Muscle of leg (tissue), 11 donors: ENCODE data around the gene RBM43. TPM values are rescaled to one million over a fixed set of nuclear protein-coding genes. Genes with fewer than 3 reads are reported as not detected.

Experiments
- DNase-seq: peaks from one replicate; pipeline ENCODE4 v3.0.0; 2013
- H3K27ac ChIP-seq: one replicate; pipeline ENCODE4 v1.5.1; 2013; ENCODE audit warnings: mild to moderate bottlenecking, low read length, control low read depth
- H3K27me3 ChIP-seq: one replicate; pipeline ENCODE4 v1.6.1; 2013; ENCODE audit warnings: low read length; ENCODE audit not compliant: control insufficient read depth, insufficient read depth
- H3K36me3 ChIP-seq: one replicate; pipeline ENCODE4 v1.6.1; 2013; ENCODE audit warnings: low read length; ENCODE audit not compliant: control insufficient read depth, insufficient read depth
- H3K4me1 ChIP-seq: one replicate; pipeline ENCODE4 v1.6.1; 2013; ENCODE audit warnings: low read length; ENCODE audit not compliant: control insufficient read depth, insufficient read depth
- H3K4me3 ChIP-seq: one replicate; pipeline ENCODE4 v1.5.1; 2013; ENCODE audit warnings: low read length, control low read depth
- H3K9me3 ChIP-seq: replicated peaks from 2 replicates; pipeline ENCODE4 v1.6.1; 2013; ENCODE audit warnings: low read depth, low read length; ENCODE audit not compliant: control insufficient read depth
- WGBS: methylation state at CpG from one replicate; pipeline ENCODE4 v1.1.5; 2013; ENCODE audit warnings: missing lambda C conversion rate; ENCODE audit not compliant: insufficient coverage; 5-methylcytosine and 5-hydroxymethylcytosine counted together
- polyA plus RNA-seq, 8 donors: library from polyadenylated mRNA; unstranded; fragments of 120-200 nt; gene quantifications; one replicate each; pipeline versions ENCODE4 v1.2.1 to v1.2.3, GENCODE V29; 2013; ENCODE audit warnings: inconsistent platforms in 1 of 8, low replicate concordance in 1 of 8; ENCODE audit not compliant: insufficient read length in 8 of 8, insufficient read depth in 1 of 8
- total RNA-seq: library from RNA; stranded (reverse); fragments of 120-200 nt; gene quantifications from one replicate; pipeline ENCODE4 v1.2.4, GENCODE V29; 2013

RBM43 gene
- total and polyA plus RNA-seq, 9 donors, result 5.8 to 11.0 (median 8.0) TPM

DNA sequence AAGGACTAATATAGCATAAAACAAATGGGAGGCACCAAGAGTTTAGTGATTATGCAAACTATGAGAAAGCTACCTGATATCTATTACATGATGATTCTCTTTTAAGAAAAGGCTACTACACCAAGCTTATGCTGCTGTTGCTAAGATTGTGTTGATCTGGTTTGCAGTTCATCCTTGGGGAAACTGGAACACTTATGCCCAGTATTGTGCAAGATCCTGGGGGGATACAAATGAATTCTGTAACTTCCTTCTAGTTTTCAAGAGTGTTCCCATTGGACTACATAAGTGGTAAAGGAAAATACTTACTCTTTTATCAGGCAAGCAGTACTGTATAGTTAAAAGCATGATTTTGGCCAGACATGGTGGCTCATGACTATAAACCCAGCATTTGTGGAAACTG, 30.9 kb upstream of the RBM43 start:
- no peaks in the 10 kb centered on the region for H3K27me3 ChIP-seq
- no peak for DNase-seq
- no peaks in the 10 kb centered on the region for H3K9me3 ChIP-seq
- H3K27ac ChIP-seq, result no peak overlapping the region
- peaks cover 2% of the 10 kb centered on the region for H3K4me1 ChIP-seq
- no peak overlapping the region for H3K4me3 ChIP-seq
- H3K36me3 ChIP-seq, result no peaks in the 10 kb centered on the region

DNA sequence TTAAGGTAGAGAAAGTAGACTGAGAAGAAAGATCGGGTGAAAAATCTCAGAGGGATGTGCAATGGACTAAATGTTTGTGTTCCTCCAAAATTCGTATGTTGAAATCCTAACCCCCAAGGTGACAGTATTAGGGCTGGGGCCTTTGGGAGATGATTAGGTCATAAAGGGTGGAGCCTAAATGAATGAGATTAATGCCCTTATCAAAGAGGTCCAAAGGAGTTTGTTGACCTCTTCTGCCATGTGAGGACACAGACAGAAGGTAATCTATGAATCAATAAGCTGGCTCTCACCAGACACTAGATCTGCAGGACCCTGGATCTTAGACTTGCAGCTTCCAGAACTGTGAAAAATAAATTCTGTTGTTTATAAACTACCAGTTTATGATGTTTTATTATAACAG, 30.5 kb upstream of the RBM43 start:
- no peak for DNase-seq
- H3K27me3 ChIP-seq, result no peaks in the 10 kb centered on the region
- H3K27ac ChIP-seq, result no peak overlapping the region
- H3K36me3 ChIP-seq, result no peaks in the 10 kb centered on the region
- WGBS, result no CpG with 5 or more reads among the region's 2 CpGs
- no peaks in the 10 kb centered on the region for H3K9me3 ChIP-seq
- no peak overlapping the region for H3K4me3 ChIP-seq
- peaks cover 2% of the 10 kb centered on the region for H3K4me1 ChIP-seq

DNA sequence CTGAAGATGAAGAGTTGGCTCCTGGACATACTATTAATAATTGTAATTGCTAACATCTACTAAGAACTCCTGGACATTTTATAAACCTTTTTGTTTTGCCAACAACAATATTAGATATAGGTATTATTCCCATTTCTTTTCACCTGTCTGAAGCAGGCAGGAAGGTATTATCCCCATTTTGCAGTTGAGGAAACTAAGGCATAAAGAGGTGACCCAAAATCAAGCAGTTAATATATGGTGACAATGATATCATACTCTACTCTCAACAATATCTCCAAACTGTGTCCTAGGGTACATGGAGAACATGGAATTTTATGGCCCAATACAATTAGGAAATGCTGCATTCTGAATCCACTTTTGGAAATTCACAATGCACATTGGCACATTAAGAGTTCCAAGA, 29.6 kb upstream of the RBM43 start:
- Histone ChIP-seq H3K9me3 (no peaks in the 10 kb centered on the region), H3K4me3 (no peak overlapping the region), H3K36me3 (no peaks in the 10 kb centered on the region), H3K4me1 (peaks cover 2% of the 10 kb centered on the region), H3K27me3 (no peaks in the 10 kb centered on the region), H3K27ac (no peak overlapping the region)
- DNase-seq, result no peak

DNA sequence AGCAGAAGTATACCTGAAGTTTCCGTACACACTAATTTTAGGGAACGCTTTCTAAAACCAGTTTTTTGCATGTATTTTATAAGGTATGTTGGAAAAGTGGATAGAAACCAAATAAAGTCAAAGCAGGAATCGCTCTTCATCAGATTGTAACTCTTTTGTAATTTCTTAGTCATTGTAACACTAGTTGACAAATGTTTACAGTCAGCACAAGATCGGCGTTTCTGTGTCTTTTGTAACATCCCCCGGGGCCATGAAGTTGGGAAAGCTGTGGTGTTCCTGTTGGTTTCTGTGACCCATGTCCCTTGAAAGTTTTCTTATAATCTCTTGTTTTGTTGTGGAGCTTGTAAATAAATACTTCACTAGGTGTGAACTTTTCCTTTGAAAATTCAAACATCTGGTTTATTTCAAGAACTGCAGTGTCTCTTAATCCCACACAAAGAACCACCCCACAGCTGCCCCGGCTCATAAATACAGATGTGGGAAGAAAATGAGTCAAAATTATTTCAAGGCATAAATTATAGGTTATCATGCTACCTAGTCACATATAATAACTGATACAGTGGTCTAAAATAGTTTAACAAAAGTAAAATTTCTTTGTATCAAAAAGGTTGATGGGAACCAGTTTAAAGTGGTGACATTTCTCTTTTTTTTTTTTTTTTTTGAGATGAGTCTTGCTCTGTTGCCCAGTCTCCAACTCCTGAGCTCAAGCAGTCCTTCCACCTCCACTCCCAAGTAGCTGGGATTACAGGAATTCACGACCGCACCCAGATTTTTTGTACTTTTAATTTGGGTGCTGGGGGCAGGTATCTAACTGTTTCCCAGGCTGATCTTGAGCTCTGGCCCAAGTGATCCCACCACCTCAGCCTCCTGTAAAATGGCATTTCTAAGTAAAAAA, 28.6 kb upstream of the RBM43 start:
- WGBS, result no CpG with 5 or more reads among the region's 9 CpGs
- peaks cover 2% of the 10 kb centered on the region for H3K4me1 ChIP-seq
- DNase-seq, result peak; percentile 82

DNA sequence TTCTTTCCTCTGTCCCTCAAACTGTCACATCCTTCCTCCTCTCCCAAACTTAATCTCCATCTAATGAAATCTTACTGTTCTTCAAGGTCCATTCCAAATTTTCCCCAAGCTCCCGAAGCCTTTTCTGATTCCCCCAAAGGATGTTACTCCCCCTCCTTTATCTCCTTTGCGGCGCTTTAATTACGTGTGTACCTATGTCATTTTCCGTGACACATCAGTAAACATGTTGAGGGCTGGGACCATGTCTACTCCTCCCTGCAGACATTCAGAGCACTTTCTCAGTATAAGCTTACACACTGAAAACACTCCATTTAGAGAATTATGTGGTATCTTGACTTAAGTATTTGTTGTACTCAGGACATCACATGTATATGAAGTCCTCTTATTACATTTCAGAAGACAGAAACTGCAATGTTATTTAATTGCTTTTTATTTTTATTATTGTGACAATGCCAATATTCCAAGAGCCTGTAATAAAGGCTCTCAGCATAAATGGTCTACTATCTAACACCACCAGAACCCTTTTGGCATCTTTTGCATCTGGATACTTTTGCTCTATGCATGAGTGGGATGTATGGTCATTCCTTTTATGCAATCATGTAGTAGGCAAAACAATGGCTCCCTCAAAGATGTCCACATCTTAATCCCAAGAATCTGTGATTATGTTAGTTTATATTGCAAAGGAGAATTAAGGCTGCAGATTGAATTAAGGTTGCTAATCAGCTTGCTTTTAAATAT, 26.0 kb upstream of the RBM43 start:
- H3K27ac ChIP-seq, result no peak overlapping the region
- H3K4me3 ChIP-seq, result no peak overlapping the region
- WGBS, result 86% methylated on average over 1 of the region's 5 CpGs
- no peak for DNase-seq
- no peaks in the 10 kb centered on the region for H3K27me3 ChIP-seq
- peaks cover 2% of the 10 kb centered on the region for H3K4me1 ChIP-seq
- H3K9me3 ChIP-seq, result no peaks in the 10 kb centered on the region
- H3K36me3 ChIP-seq, result no peaks in the 10 kb centered on the region

More for the DNA sequence above, 28.6 kb upstream of the RBM43 start:
- peak overlapping the region; percentile 77 for H3K4me3 ChIP-seq
- no peaks in the 10 kb centered on the region for H3K9me3 ChIP-seq
- H3K27ac ChIP-seq, result peak overlapping the region; percentile 95
- H3K36me3 ChIP-seq, result no peaks in the 10 kb centered on the region
- H3K27me3 ChIP-seq, result no peaks in the 10 kb centered on the region

DNA sequence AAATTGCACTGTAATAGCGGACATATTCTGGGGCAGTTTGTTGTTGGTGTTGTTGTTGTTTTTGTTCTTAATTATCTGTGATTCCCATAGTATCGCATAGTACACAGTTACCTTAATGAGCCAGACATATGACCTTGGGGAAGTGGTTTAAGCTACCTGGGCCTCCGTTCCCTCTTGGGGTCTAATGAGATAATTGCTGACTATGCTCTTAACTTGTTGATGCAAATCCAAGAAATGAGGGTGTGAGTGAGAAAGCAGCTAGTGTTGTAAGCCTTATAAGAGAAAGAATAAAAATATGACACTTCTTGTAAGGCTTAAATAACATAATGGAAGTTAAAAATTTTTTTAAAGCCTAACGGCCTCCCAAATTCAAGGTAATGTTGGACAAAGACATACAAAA, 20.7 kb upstream of the RBM43 start:
- no peaks in the 10 kb centered on the region for H3K4me1 ChIP-seq
- no peaks in the 10 kb centered on the region for H3K9me3 ChIP-seq
- H3K36me3 ChIP-seq, result peaks cover 6% of the 10 kb centered on the region
- no peak overlapping the region for H3K27ac ChIP-seq
- no CpG with 5 or more reads among the region's 4 CpGs for WGBS
- H3K27me3 ChIP-seq, result no peaks in the 10 kb centered on the region
- no peak for DNase-seq
- no peak overlapping the region for H3K4me3 ChIP-seq

DNA sequence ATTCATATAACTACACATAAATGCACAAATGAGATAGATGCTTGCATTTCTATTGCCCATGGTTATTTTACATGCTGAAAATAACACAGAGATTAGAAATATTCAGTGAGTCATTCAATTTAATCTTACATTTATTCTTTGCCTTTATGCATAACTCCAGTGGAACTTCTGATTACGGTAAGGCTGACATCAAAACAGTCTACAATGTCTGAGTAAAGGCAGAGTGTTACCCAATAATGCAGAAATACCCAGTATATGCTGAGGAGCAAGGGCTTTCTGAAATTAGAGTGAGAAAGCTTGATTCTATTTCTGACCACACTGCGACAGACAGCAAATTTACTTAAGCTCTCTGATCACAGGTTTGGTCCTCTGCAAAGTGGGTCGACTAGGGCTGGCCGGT, 18.6 kb upstream of the RBM43 start:
- Histone ChIP-seq H3K27me3 (no peaks in the 10 kb centered on the region), H3K9me3 (no peaks in the 10 kb centered on the region), H3K4me1 (no peaks in the 10 kb centered on the region), H3K36me3 (peaks cover 8% of the 10 kb centered on the region), H3K27ac (no peak overlapping the region), H3K4me3 (no peak overlapping the region)
- 80% methylated on average over 3 of the region's 4 CpGs for WGBS
- no peak for DNase-seq

DNA sequence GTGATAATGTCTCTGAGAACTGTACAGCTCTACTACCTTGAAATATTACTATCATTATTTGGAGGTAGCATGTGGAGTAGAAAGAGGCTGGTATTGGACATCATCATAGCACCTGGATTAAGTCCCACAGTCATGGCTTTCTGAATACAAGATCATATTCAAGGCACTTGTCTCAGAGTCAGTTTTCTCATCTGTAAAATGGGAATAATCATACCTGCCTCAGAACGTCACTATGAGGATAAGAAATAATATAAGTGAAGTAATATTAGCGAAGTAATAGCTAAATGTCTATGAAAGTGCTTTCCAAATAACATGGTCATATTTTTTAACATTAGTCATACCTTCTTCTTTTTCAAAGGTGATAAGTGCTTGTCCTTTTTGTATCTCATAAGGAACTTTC, 16.8 kb upstream of the RBM43 start:
- H3K27me3 ChIP-seq, result no peaks in the 10 kb centered on the region
- H3K4me1 ChIP-seq, result no peaks in the 10 kb centered on the region
- DNase-seq, result no peak
- no peaks in the 10 kb centered on the region for H3K9me3 ChIP-seq
- H3K4me3 ChIP-seq, result no peak overlapping the region
- peaks cover 8% of the 10 kb centered on the region for H3K36me3 ChIP-seq
- H3K27ac ChIP-seq, result no peak overlapping the region
- no CpG with 5 or more reads among the region's 2 CpGs for WGBS

DNA sequence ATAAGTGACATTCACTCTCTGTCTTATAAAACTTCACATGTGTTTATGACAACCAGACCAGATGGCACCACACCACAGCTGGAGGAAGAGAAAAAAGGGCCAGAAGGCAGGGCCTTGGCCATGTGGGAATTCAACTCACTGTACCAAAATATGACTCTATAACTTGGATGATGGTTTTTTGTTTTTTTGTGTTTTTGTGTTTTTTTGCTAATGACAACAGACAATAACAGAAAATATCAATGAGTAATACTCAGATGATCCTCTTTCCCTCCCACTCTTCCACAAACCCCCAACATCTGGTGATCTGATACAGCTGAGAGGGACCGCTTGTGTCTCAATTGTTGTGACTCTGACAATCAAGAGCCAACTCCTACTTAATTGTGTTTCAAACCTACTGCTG, 15.4 kb upstream of the RBM43 start:
- Histone ChIP-seq H3K9me3 (no peaks in the 10 kb centered on the region), H3K4me3 (no peak overlapping the region), H3K27ac (no peak overlapping the region), H3K27me3 (no peaks in the 10 kb centered on the region), H3K36me3 (peaks cover 5% of the 10 kb centered on the region), H3K4me1 (no peaks in the 10 kb centered on the region)
- WGBS, result 100% methylated on average over 1 of the region's 1 CpG
- DNase-seq, result peak; percentile 32

DNA sequence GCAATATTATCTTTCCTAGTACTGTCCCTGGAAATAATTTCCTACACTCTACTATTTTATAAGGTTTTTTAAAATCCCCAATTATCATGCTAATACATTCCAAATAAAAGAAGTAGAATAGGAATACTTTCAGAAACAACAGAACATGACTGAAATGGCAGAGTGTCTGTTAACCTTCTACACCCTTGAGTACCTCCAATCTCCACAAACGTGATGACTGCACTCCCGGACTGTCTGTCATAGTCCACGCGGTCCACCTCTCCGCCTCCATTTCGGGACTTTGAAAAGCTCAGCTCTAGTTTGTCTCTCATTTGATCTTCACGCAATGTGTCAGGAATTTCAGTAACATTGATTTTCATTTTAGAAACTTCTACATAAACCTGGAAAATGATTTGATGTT, 13.6 kb upstream of the RBM43 start:
- H3K4me1 ChIP-seq, result no peaks in the 10 kb centered on the region
- H3K36me3 ChIP-seq, result peaks cover 5% of the 10 kb centered on the region
- no peak overlapping the region for H3K4me3 ChIP-seq
- H3K27me3 ChIP-seq, result no peaks in the 10 kb centered on the region
- DNase-seq, result no peak
- WGBS, result 72% methylated on average over 3 of the region's 7 CpGs
- no peak overlapping the region for H3K27ac ChIP-seq
- H3K9me3 ChIP-seq, result no peaks in the 10 kb centered on the region
